Measurements from ENCODE around the gene URI1.

Gene URI1

GRCh38 chr19:29983568-29983967 lies 41.5 kb downstream of the URI1 start:
- no peak for TF ChIP-seq CTCF (IDR thresholded peaks at IDR 0.05; ENCODE audit: insufficient read depth, low read depth, low read length, missing control alignments)
- H3K4me3 ChIP-seq (ENCODE audit: low read depth, low read length) = no peak overlapping the region
- no peak for DNase-seq (ENCODE audit: low read depth)

- no peak overlapping the region for H3K4me3 ChIP-seq (ENCODE audit: low read depth, low read length)
- TF ChIP-seq CTCF (IDR thresholded peaks at IDR 0.05; ENCODE audit: insufficient read depth, low read depth, low read length, missing control alignments) = no peak
- DNase-seq (ENCODE audit: low read depth) = no peak
Measured at GRCh38 chr19:29985196-29985595, 43.2 kb downstream of the URI1 start.

- no peak overlapping the region for H3K4me3 ChIP-seq (ENCODE audit: low read depth, low read length)
- DNase-seq (ENCODE audit: low read depth) = no peak
- no peak for TF ChIP-seq CTCF (IDR thresholded peaks at IDR 0.05; ENCODE audit: insufficient read depth, low read depth, low read length, missing control alignments)
Measured at GRCh38 chr19:29988351-29988750, 46.3 kb downstream of the URI1 start.

GRCh38 chr19:29992233-29992867 lies 50.3 kb downstream of the URI1 start:
- no peak for DNase-seq (ENCODE audit: low read depth)
- no peak for TF ChIP-seq CTCF (IDR thresholded peaks at IDR 0.05; ENCODE audit: insufficient read depth, low read depth, low read length, missing control alignments)
- H3K4me3 ChIP-seq (ENCODE audit: low read depth, low read length) = no peak overlapping the region

- no peak for DNase-seq (ENCODE audit: low read depth)
- no peak for TF ChIP-seq CTCF (IDR thresholded peaks at IDR 0.05; ENCODE audit: insufficient read depth, low read depth, low read length, missing control alignments)
- H3K4me3 ChIP-seq (ENCODE audit: low read depth, low read length) = no peak overlapping the region
Measured at GRCh38 chr19:29999490-29999889, 57.5 kb downstream of the URI1 start.

- DNase-seq (ENCODE audit: low read depth) = no peak
- no peak overlapping the region for H3K4me3 ChIP-seq (ENCODE audit: low read depth, low read length)
- TF ChIP-seq CTCF (IDR thresholded peaks at IDR 0.05; ENCODE audit: insufficient read depth, low read depth, low read length, missing control alignments) = no peak
Measured at GRCh38 chr19:30000862-30001261, 58.8 kb downstream of the URI1 start.

- no peak for TF ChIP-seq CTCF (IDR thresholded peaks at IDR 0.05; ENCODE audit: insufficient read depth, low read depth, low read length, missing control alignments)
- DNase-seq (ENCODE audit: low read depth) = no peak
- no peak overlapping the region for H3K4me3 ChIP-seq (ENCODE audit: low read depth, low read length)
Measured at GRCh38 chr19:30001301-30001700, 59.3 kb downstream of the URI1 start.
